ENCODE measurements around the gene HOXA5. TPM values are rescaled to one million over a fixed set of nuclear protein-coding genes. Genes with fewer than 3 reads are reported as not detected.

Gene HOXA5
- total RNA-seq, 1 donor, result 10.8 TPM

- TF ChIP-seq CTCF (IDR thresholded peaks at IDR 0.05; ENCODE audit: insufficient read depth, low read depth, low read length), result no peak
- H3K4me3 ChIP-seq (ENCODE audit: low read depth, low read length), result no peak overlapping the region
- DNase-seq (ENCODE audit: low read depth), result no peak
These were observed 24.9 kb downstream of the HOXA5 start for GRCh38 chr7:27118580-27118979.

GRCh38 chr7:27117887-27118491, 25.5 kb downstream of the HOXA5 start:
- no peak overlapping the region for H3K4me3 ChIP-seq (ENCODE audit: low read depth, low read length)
- no peak for DNase-seq (ENCODE audit: low read depth)
- TF ChIP-seq CTCF (IDR thresholded peaks at IDR 0.05; ENCODE audit: insufficient read depth, low read depth, low read length), result no peak

GRCh38 chr7:27116962-27117886, 26.3 kb downstream of the HOXA5 start:
- no peak for TF ChIP-seq CTCF (IDR thresholded peaks at IDR 0.05; ENCODE audit: insufficient read depth, low read depth, low read length)
- DNase-seq (ENCODE audit: low read depth), result no peak
- H3K4me3 ChIP-seq (ENCODE audit: low read depth, low read length), result no peak overlapping the region

GRCh38 chr7:27116031-27116961, 27.2 kb downstream of the HOXA5 start:
- peak overlapping the region; percentile 9 for H3K4me3 ChIP-seq (ENCODE audit: low read depth, low read length)
- TF ChIP-seq CTCF (IDR thresholded peaks at IDR 0.05; ENCODE audit: insufficient read depth, low read depth, low read length), result no peak
- no peak for DNase-seq (ENCODE audit: low read depth)

GRCh38 chr7:27115221-27116026, 28.1 kb downstream of the HOXA5 start:
- DNase-seq (ENCODE audit: low read depth), result peak; percentile 88
- peak overlapping the region; percentile 18 for H3K4me3 ChIP-seq (ENCODE audit: low read depth, low read length)
- no peak for TF ChIP-seq CTCF (IDR thresholded peaks at IDR 0.05; ENCODE audit: insufficient read depth, low read depth, low read length)

GRCh38 chr7:27114881-27115220, 28.6 kb downstream of the HOXA5 start:
- H3K4me3 ChIP-seq (ENCODE audit: low read depth, low read length), result no peak overlapping the region
- no peak for DNase-seq (ENCODE audit: low read depth)
- TF ChIP-seq CTCF (IDR thresholded peaks at IDR 0.05; ENCODE audit: insufficient read depth, low read depth, low read length), result no peak

All from fibroblast of villous mesenchyme (primary cell).